Lung (tissue), 12 donors: ENCODE measurements around the gene IL31RA. TPM values are rescaled to one million over a fixed set of nuclear protein-coding genes. Genes with fewer than 3 reads are reported as not detected.

Experiments
- ATAC-seq: fragments of 200-7000 bp; cut with Tn5 transposase; one replicate; pipeline ENCODE4 v1.9.1; 2020; ENCODE audit warnings: moderate number of reproducible peaks; ENCODE audit not compliant: insufficient read depth, low FRiP score
- DNase-seq, 3 donors: peaks; one replicate each; pipeline ENCODE4 v3.0.0-alpha.2; 2013 to 2017
- H3K27ac ChIP-seq, 2 donors: one replicate each; pipeline ENCODE4 v1.5.1; 2013; ENCODE audit warnings: mild to moderate bottlenecking in 2 of 2, moderate library complexity in 2 of 2, control low read depth in 1 of 2, inconsistent platforms in 1 of 2, low read depth in 1 of 2, low read length in 1 of 2
- H3K27me3 ChIP-seq, 3 donors: one replicate each; pipeline ENCODE4 v1.5.1; 2013; ENCODE audit warnings: low read length in 2 of 3; ENCODE audit not compliant: control insufficient read depth in 3 of 3, insufficient read depth in 3 of 3
- H3K36me3 ChIP-seq, 4 donors: one replicate each; pipeline ENCODE4 v1.5.1; 2013; ENCODE audit warnings: low read length in 4 of 4, mild to moderate bottlenecking in 1 of 4, moderate library complexity in 1 of 4; ENCODE audit not compliant: control insufficient read depth in 4 of 4, insufficient read depth in 4 of 4
- H3K4me1 ChIP-seq, 5 donors: one replicate each; pipeline ENCODE4 v1.5.1; 2013; ENCODE audit warnings: low read length in 5 of 5, mild to moderate bottlenecking in 2 of 5, moderate library complexity in 1 of 5; ENCODE audit not compliant: control insufficient read depth in 5 of 5, insufficient read depth in 5 of 5
- H3K4me3 ChIP-seq: one replicate; pipeline ENCODE4 v1.5.1; 2013; ENCODE audit warnings: mild to moderate bottlenecking, control low read depth, moderate library complexity
- H3K9ac ChIP-seq, 2 donors: one replicate each; pipeline ENCODE4 v1.5.1; 2013; ENCODE audit warnings: low read length in 2 of 2, control low read depth in 1 of 2; ENCODE audit not compliant: insufficient read depth in 1 of 2
- H3K9me3 ChIP-seq, 4 donors: one replicate each; pipeline ENCODE4 v1.5.1; 2013; ENCODE audit warnings: low read length in 3 of 4, mild to moderate bottlenecking in 1 of 4, moderate library complexity in 1 of 4; ENCODE audit not compliant: control insufficient read depth in 4 of 4, insufficient read depth in 3 of 4
- WGBS, 2 donors: extraction: QIAGEN DNeasy Blood & Tissue Kit; methylation state at CpG; one replicate each; pipeline ENCODE4 v1.1.7; 2013; 5-methylcytosine and 5-hydroxymethylcytosine counted together
- polyA plus RNA-seq, 2 donors: library from polyadenylated mRNA; stranded (reverse); fragments of 200-250 nt; gene quantifications; one replicate each; pipeline ENCODE4 v1.2.1, GENCODE V29; 2013
- total RNA-seq, 2 donors: library from RNA; depleted of rRNA in 1 of 2; stranded (reverse); fragments of >200 nt in 1 of 2; gene quantifications; one replicate each; pipeline ENCODE4 v1.2.1, GENCODE V29; 2014 to 2021
- TF ChIP-seq, protein P1 (sequence below): IDR thresholded peaks from 2 replicates; pipeline ENCODE4 v1.5.1; 2012; ENCODE audit warnings: mild to moderate bottlenecking; ENCODE audit errors: control extremely low read depth, extremely low read depth
- donor health status: control.
- donor health status: control.
- donor health status: Bipolar disorder and iron deficiency.
- donor health status: healthy.
- donor health status: DM: yes; HTN: yes; CAD: no.

Gene IL31RA
- total and polyA plus RNA-seq, 4 donors: 0.04 to 0.21 (median 0.11) TPM

DNA sequence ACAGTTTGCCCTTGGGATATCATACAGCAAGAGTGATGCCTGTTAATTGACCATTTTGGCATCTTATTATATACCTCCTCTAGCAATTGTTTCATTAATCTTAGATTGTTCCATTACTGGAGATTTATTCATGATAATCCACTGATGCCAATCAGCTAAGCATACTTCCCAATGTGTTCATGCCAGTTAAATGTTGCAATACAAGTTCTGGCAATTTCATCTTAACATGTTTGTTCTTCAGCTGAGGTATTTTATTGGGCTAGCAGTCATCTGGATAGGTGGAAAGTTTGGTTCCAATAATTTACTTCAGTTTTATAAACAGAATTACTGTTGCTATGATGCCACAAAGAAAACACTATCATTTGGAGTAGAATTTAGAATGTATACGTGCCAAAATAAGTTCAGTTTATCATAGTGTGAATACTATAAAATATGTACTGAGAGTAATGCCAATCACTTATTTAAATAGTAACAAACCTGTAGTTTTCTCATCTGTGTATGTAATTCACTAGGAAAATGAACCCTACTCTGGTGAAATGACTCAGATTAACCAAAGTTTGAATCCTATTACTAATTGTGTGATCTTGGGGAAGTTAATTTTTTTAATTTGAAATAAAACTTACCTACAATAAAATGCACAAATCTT is 27.9 kb upstream of the IL31RA start:
- peak overlapping the region in 1 of 2 donors; percentile 28 for H3K9ac ChIP-seq
- H3K27ac ChIP-seq: no peak overlapping the region
- 61 to 82% methylated on average over 1 of the region's 1 CpG for WGBS, 2 donors
- DNase-seq (peak in 1 of 3 donors; percentile 13), ATAC-seq (no peak)
- H3K9me3 ChIP-seq: no peaks in the 10 kb centered on the region
- peaks cover 0 to 26% (median 22%) of the 10 kb centered on the region in 3 donors for H3K27me3 ChIP-seq
- peaks cover 0 to 5% (median 0%) of the 10 kb centered on the region in 5 donors for H3K4me1 ChIP-seq
- TF ChIP-seq, protein P1, sequence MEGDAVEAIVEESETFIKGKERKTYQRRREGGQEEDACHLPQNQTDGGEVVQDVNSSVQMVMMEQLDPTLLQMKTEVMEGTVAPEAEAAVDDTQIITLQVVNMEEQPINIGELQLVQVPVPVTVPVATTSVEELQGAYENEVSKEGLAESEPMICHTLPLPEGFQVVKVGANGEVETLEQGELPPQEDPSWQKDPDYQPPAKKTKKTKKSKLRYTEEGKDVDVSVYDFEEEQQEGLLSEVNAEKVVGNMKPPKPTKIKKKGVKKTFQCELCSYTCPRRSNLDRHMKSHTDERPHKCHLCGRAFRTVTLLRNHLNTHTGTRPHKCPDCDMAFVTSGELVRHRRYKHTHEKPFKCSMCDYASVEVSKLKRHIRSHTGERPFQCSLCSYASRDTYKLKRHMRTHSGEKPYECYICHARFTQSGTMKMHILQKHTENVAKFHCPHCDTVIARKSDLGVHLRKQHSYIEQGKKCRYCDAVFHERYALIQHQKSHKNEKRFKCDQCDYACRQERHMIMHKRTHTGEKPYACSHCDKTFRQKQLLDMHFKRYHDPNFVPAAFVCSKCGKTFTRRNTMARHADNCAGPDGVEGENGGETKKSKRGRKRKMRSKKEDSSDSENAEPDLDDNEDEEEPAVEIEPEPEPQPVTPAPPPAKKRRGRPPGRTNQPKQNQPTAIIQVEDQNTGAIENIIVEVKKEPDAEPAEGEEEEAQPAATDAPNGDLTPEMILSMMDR: no peak
- H3K4me3 ChIP-seq: no peak overlapping the region
- H3K36me3 ChIP-seq: no peaks in the 10 kb centered on the region

DNA sequence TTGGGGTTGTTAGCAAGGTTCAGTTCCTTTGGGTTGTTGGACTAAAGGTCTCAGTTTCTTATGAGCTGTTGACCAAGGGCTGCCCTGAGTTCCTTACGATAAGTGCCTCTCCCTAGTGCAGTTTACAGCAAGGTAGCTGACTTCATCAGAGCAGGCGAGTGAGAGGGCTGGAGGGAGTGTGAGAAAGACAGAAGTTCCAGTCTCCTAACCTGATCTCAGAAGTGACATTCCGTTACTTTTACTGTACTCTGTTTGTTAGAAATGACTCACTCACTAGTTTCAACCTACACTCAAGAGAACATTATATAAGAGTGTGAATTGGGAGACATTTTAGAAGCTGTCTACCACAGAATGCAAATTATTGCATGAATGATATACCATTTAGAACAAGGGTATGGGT is 21.2 kb upstream of the IL31RA start:
- ATAC-seq (no peak), DNase-seq (no peak)
- TF ChIP-seq, protein P1: no peak
- 89 to 96% methylated on average over 3 of the region's 3 CpGs for WGBS, 2 donors
- H3K4me3 ChIP-seq: no peak overlapping the region
- H3K9me3 ChIP-seq: peaks cover 0 to 1% (median 0%) of the 10 kb centered on the region in 4 donors
- no peaks in the 10 kb centered on the region for H3K4me1 ChIP-seq
- no peak overlapping the region for H3K9ac ChIP-seq
- H3K36me3 ChIP-seq: no peaks in the 10 kb centered on the region
- H3K27ac ChIP-seq: no peak overlapping the region
- no peaks in the 10 kb centered on the region for H3K27me3 ChIP-seq

DNA sequence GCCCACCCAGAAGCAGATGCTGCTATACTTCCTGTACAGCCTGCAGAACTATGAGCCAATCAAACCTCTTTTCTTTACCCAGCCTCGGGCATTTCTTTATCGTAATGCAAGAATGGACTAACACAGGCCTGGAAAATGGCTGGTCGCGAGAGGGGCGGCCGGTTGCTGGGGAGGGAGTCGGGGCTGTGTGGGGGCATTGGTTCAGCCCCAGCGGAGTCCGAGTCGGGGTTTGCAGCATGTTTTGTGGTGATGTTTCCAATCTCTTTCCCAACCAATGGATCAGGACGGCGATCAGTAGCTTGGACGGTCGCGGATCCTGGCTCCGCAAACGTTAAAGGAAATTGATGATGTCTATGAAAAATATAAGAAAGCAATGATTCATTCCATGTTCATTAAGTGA is 18.7 kb upstream of the IL31RA start:
- ATAC-seq (no peak), DNase-seq (no peak)
- Histone ChIP-seq H3K36me3 (no peaks in the 10 kb centered on the region), H3K4me3 (no peak overlapping the region), H3K27ac (no peak overlapping the region), H3K9me3 (peaks cover 0 to 1% (median 0%) of the 10 kb centered on the region in 4 donors), H3K27me3 (no peaks in the 10 kb centered on the region), H3K9ac (no peak overlapping the region), H3K4me1 (no peaks in the 10 kb centered on the region)
- TF ChIP-seq, protein P1: no peak
- WGBS, 2 donors: 96 to 99% methylated on average over 17 of the region's 17 CpGs

DNA sequence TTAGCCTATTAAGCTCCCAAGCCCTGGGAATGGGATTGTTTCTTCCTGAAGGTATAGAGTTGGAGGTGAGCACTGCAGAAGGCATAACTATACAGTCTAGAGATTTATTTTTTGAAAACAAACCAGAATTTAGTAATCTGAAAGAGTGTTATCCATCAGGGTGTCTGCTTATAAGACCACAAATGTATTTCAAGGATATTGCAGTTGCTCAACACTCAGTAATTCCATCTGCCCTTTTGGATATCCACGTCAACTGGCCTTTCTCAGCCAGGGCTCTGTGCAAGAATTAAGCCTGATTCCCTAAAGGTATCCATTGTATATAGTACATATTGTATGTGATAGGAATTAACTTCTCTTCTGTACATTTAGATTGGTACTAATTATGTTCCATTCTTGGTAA is 15.0 kb upstream of the IL31RA start:
- DNase-seq (no peak), ATAC-seq (no peak)
- Histone ChIP-seq H3K27me3 (no peaks in the 10 kb centered on the region), H3K9me3 (peaks cover 0 to 1% (median 0%) of the 10 kb centered on the region in 4 donors), H3K27ac (no peak overlapping the region), H3K4me3 (no peak overlapping the region), H3K4me1 (no peaks in the 10 kb centered on the region), H3K9ac (no peak overlapping the region), H3K36me3 (no peaks in the 10 kb centered on the region)
- TF ChIP-seq, protein P1: no peak
- WGBS, 2 donors: 76 to 81% methylated on average over 1 of the region's 1 CpG
